Measurements from ENCODE around the gene HEXB. TPM values are rescaled to one million over a fixed set of nuclear protein-coding genes. Genes with fewer than 3 reads are reported as not detected.

Gene HEXB
- total and polyA plus RNA-seq, 12 donors: 68.7 to 225 (median 111) TPM

DNA sequence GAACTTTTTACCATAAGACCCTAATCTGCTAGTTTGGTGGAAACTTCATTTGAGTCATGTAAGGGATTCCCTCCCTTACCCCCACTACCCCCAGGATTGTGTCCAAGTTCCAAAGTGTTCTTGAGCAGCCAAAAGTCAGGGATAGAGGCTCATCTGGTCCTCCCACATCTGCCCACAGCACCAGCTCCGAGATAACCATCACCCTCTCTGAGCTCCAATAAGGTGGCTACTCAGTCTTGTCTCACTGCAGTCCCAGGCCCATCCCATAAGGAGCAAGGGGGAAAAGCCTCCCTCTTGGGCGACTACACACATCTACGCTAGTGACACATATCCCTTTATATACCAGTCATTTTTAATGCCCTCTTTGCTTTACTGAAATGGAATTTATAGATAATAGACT, 32.5 kb upstream of the HEXB start:
- H3K36me3 ChIP-seq: no peaks in the 10 kb centered on the region
- H3K27ac ChIP-seq: no peak overlapping the region
- peaks cover 0 to 11% (median 7%) of the 10 kb centered on the region in 9 donors for H3K4me1 ChIP-seq
- no peaks in the 10 kb centered on the region for H3K9me3 ChIP-seq
- no peak for DNase-seq
- intact Hi-C loops (cut with DNase I): loop anchor here in 2 of 10 donors (5.0 to 10.0 kb wide), 2 partner anchors 1058 to 1065 kb away; no protein-coding TSS in a partner anchor
- no peak overlapping the region for H3K4me3 ChIP-seq
- TF ChIP-seq, protein P1, sequence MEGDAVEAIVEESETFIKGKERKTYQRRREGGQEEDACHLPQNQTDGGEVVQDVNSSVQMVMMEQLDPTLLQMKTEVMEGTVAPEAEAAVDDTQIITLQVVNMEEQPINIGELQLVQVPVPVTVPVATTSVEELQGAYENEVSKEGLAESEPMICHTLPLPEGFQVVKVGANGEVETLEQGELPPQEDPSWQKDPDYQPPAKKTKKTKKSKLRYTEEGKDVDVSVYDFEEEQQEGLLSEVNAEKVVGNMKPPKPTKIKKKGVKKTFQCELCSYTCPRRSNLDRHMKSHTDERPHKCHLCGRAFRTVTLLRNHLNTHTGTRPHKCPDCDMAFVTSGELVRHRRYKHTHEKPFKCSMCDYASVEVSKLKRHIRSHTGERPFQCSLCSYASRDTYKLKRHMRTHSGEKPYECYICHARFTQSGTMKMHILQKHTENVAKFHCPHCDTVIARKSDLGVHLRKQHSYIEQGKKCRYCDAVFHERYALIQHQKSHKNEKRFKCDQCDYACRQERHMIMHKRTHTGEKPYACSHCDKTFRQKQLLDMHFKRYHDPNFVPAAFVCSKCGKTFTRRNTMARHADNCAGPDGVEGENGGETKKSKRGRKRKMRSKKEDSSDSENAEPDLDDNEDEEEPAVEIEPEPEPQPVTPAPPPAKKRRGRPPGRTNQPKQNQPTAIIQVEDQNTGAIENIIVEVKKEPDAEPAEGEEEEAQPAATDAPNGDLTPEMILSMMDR (IDR thresholded peaks at IDR 0.05): no peak
- no peaks in the 10 kb centered on the region for H3K27me3 ChIP-seq
- 91 to 92% methylated on average over 3 of the region's 3 CpGs for WGBS, 2 donors
- no peak for ATAC-seq

DNA sequence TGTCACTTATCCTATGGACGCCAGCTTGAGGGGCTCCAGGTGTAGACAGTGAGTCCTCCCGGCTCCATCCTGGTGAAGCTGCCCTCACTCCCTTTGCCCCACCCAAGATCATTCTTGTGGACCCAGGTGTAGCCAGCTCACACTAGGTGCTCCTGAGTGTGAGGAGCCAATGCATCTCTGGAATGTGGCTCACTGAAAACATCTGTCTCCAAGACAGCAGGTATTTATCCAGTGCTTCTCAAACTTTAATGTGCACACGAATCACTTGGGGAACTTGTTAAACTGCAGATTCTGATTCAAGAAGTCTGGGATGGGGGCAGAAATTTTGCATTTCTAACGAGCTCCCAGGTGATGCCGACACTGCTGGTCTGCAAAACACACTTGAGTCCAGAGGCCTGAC, 31.0 kb upstream of the HEXB start:
- WGBS, 2 donors: 80 to 94% methylated on average over 5 of the region's 5 CpGs
- intact Hi-C loops (cut with DNase I): loop anchor here in 2 of 10 donors (5.0 to 10.0 kb wide), 2 partner anchors 1059 to 1067 kb away; no protein-coding TSS in a partner anchor
- no peak for DNase-seq
- ATAC-seq: no peak
- Histone ChIP-seq H3K4me1 (peaks cover 0 to 9% (median 2%) of the 10 kb centered on the region in 9 donors), H3K36me3 (no peaks in the 10 kb centered on the region), H3K27ac (no peak overlapping the region), H3K4me3 (no peak overlapping the region), H3K27me3 (no peaks in the 10 kb centered on the region), H3K9me3 (no peaks in the 10 kb centered on the region)
- TF ChIP-seq, protein P1 (IDR thresholded peaks at IDR 0.05): no peak

DNA sequence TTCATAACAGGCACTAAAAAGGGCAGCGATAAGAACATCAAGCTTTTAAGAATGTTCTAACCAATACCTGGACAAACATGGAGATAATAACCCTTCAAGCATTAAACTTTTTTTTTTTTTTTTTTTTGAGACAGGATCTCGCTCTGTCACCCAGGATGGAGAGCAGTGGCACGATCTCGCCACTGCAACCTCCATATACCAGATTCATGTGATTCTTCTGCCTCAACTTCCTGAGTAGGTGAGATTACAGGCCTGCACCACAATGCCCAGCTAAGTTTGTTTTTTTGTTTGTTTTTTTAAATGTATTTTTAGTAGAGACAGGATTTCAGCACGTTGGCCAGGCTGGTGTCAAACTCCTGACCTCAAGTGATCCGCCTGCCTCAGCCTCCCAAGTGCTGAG, 29.8 kb upstream of the HEXB start:
- no peaks in the 10 kb centered on the region for H3K36me3 ChIP-seq
- no peaks in the 10 kb centered on the region for H3K9me3 ChIP-seq
- TF ChIP-seq, protein P1 (IDR thresholded peaks at IDR 0.05): no peak
- ATAC-seq: no peak
- H3K4me3 ChIP-seq: no peak overlapping the region
- intact Hi-C loops (cut with DNase I): loop anchor here in 1 of 10 donors (10.0 kb wide), 1 partner anchor 1060 kb away; no protein-coding TSS in a partner anchor
- WGBS, 2 donors: 73 to 85% methylated on average over 6 of the region's 6 CpGs
- DNase-seq: no peak
- peaks cover 0 to 5% (median 0%) of the 10 kb centered on the region in 9 donors for H3K4me1 ChIP-seq
- H3K27me3 ChIP-seq: no peaks in the 10 kb centered on the region
- H3K27ac ChIP-seq: no peak overlapping the region

DNA sequence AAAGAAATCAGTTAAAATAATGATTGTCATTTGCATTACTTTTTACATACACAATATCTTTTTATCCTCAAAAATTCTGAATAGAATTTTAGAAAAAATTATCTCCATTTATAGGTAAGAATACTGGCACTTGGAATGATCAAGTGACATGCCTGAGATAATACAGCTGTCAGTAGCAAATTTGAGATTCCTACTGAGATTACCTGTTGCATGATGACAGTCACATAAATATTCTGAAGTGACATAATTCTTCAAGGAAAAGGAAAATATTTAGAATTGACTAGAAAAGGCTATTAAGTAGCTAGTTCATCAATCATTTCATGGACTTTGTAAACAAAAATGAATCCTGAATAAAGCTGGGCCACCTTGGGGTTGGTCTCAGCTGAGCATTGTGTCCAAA, 29.3 kb upstream of the HEXB start:
- Histone ChIP-seq H3K4me1 (peaks cover 0 to 5% (median 0%) of the 10 kb centered on the region in 9 donors), H3K27ac (no peak overlapping the region), H3K27me3 (no peaks in the 10 kb centered on the region), H3K4me3 (no peak overlapping the region), H3K36me3 (no peaks in the 10 kb centered on the region), H3K9me3 (no peaks in the 10 kb centered on the region)
- intact Hi-C loops (cut with DNase I): loop anchor here in 1 of 10 donors (10.0 kb wide), 1 partner anchor 1061 kb away; no protein-coding TSS in a partner anchor
- TF ChIP-seq, protein P1 (IDR thresholded peaks at IDR 0.05): no peak
- DNase-seq (no peak), ATAC-seq (no peak)

Measured in heart right ventricle (tissue), 16 donors.